HS-5 (cell line): ENCODE data around the gene TTLL6.
"Not testable (repeated sequence)": the region's sequence is repeated elsewhere in the genome, so short reads cannot be mapped to it uniquely, and the experiment has no call there.

Experiments used
- DNase-seq: peaks from one replicate; pipeline ENCODE4 v3.0.0-alpha.2; 2012; ENCODE audit warnings: low read depth

Gene TTLL6

GRCh38 chr17:48722915-48723422 lies 94.1 kb downstream of the TTLL6 start, which contains the start of gene PRAC2:
TSS of gene PRAC2 (plus strand) at chr17:48723185. CDS start at chr17:48724411, 1,226 bp downstream.
- DNase-seq = no peak

GRCh38 chr17:48722201-48722907 lies 94.7 kb downstream of the TTLL6 start, which contains the start of gene PRAC1:
TSS of gene PRAC1 (minus strand) at chr17:48722518. CDS start at chr17:48722392, 126 bp downstream.
- DNase-seq = no peak

- no peak for DNase-seq
These were observed 96.0 kb downstream of the TTLL6 start for GRCh38 chr17:48721009-48721402.

- no peak for DNase-seq
These were observed 96.6 kb downstream of the TTLL6 start for GRCh38 chr17:48720266-48721008.

GRCh38 chr17:48719642-48720265 lies 97.3 kb downstream of the TTLL6 start:
- no peak for DNase-seq

GRCh38 chr17:48718761-48719641 lies 98.0 kb downstream of the TTLL6 start:
- DNase-seq = no peak

- DNase-seq = no peak
These were observed 98.7 kb downstream of the TTLL6 start for GRCh38 chr17:48718227-48718760.

- no peak for DNase-seq
These were observed 99.4 kb downstream of the TTLL6 start for GRCh38 chr17:48717367-48718226.

GRCh38 chr17:48716549-48716948 lies 100.5 kb downstream of the TTLL6 start:
- not testable (repeated sequence) for DNase-seq

- no peak for DNase-seq
These were observed 101.3 kb downstream of the TTLL6 start for GRCh38 chr17:48715496-48716399.
